Osteoblast (primary cell): ENCODE results near the gene ESYT2. TPM values are rescaled to one million over a fixed set of nuclear protein-coding genes. Genes with fewer than 3 reads are reported as not detected.

Source experiments
- DNase-seq: peaks from one replicate; pipeline ENCODE4 v3.0.0; 2011; ENCODE audit warnings: low spot score, mixed read lengths; ENCODE audit not compliant: insufficient read length; ENCODE audit errors: missing footprints
- H2AFZ ChIP-seq: 2 replicates; pipeline ENCODE4 v1.6.0; 2011; ENCODE audit warnings: mild to moderate bottlenecking, low read length
- H3K27ac ChIP-seq: 2 replicates; pipeline ENCODE4 v1.5.1; 2011; ENCODE audit warnings: mild to moderate bottlenecking, low read depth, low read length, moderate library complexity
- H3K27me3 ChIP-seq: 2 replicates; pipeline ENCODE4 v1.6.0; 2012; ENCODE audit warnings: mild to moderate bottlenecking, control low read depth, inconsistent platforms, low read length, moderate library complexity; ENCODE audit not compliant: insufficient read depth
- H3K36me3 ChIP-seq: 2 replicates; pipeline ENCODE4 v1.5.1; 2011; ENCODE audit warnings: mild to moderate bottlenecking, low read length, control low read depth, moderate library complexity; ENCODE audit not compliant: insufficient read depth
- H3K4me1 ChIP-seq: 2 replicates; pipeline ENCODE4 v1.5.1; 2011; ENCODE audit warnings: mild to moderate bottlenecking, low read length, control low read depth, moderate library complexity; ENCODE audit not compliant: insufficient read depth
- H3K4me2 ChIP-seq: 2 replicates; pipeline ENCODE4 v1.6.0; 2011; ENCODE audit warnings: mild to moderate bottlenecking, low read length; ENCODE audit not compliant: insufficient read depth
- H3K4me3 ChIP-seq: fragments of 200-600 bp; sonication (generic); 3 replicates; pipeline ENCODE4 v1.5.1; 2012; ENCODE audit warnings: mild to moderate bottlenecking, low read length, inconsistent platforms; ENCODE audit not compliant: insufficient read depth
- H3K79me2 ChIP-seq: 2 replicates; pipeline ENCODE4 v1.6.0; 2012; ENCODE audit warnings: mild to moderate bottlenecking, low read length, control low read depth, inconsistent platforms; ENCODE audit not compliant: insufficient read depth
- H3K9me3 ChIP-seq: 2 replicates; pipeline ENCODE4 v1.5.1; 2011; ENCODE audit warnings: low read depth, low read length, control low read depth
- H4K20me1 ChIP-seq: 2 replicates; pipeline ENCODE4 v1.6.0; 2012; ENCODE audit warnings: mild to moderate bottlenecking, low read length, control low read depth; ENCODE audit not compliant: insufficient read depth
- total RNA-seq: library from RNA; depleted of rRNA; stranded (reverse); fragments of >200 nt; gene quantifications from 2 replicates; pipeline ENCODE4 v1.2.3, GENCODE V29; 2012
- TF ChIP-seq, protein P1 (sequence below): IDR thresholded peaks from 2 replicates; pipeline ENCODE4 v1.5.1; 2011; ENCODE audit warnings: mild to moderate bottlenecking, low read depth, low read length, moderate library complexity; ENCODE audit errors: extremely low read depth

The ESYT2 gene
- total RNA-seq, 1 donor, result 132 TPM

DNA sequence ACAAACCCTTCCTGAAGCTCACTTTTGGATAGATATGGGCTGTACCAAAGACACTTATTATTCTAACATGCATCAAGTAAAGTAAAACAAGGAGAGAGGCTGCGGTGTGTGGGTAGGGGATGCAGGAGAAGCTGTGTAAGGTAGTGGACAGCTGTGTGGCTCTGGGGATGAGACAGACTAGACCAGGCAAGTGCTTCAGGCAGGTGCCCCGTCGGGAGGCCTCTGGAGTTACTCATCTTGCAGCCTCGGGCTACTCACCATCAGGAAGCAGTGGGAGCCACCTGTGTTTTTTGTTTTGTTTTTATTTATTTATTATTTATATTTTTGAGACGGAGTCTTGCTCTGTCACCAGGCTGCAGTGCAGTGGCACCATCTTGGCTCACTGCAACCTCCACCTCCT, 75.4 kb downstream of the ESYT2 start:
- TF ChIP-seq, protein P1, sequence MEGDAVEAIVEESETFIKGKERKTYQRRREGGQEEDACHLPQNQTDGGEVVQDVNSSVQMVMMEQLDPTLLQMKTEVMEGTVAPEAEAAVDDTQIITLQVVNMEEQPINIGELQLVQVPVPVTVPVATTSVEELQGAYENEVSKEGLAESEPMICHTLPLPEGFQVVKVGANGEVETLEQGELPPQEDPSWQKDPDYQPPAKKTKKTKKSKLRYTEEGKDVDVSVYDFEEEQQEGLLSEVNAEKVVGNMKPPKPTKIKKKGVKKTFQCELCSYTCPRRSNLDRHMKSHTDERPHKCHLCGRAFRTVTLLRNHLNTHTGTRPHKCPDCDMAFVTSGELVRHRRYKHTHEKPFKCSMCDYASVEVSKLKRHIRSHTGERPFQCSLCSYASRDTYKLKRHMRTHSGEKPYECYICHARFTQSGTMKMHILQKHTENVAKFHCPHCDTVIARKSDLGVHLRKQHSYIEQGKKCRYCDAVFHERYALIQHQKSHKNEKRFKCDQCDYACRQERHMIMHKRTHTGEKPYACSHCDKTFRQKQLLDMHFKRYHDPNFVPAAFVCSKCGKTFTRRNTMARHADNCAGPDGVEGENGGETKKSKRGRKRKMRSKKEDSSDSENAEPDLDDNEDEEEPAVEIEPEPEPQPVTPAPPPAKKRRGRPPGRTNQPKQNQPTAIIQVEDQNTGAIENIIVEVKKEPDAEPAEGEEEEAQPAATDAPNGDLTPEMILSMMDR, result no peak
- no peak overlapping the region for H3K4me2 ChIP-seq
- peaks cover 29% of the 10 kb centered on the region for H3K36me3 ChIP-seq
- H4K20me1 ChIP-seq, result no peaks in the 10 kb centered on the region
- H3K27ac ChIP-seq, result no peak overlapping the region
- H3K79me2 ChIP-seq, result no peaks in the 10 kb centered on the region
- DNase-seq, result no peak
- H3K4me1 ChIP-seq, result no peaks in the 10 kb centered on the region
- no peak overlapping the region for H2AFZ ChIP-seq
- no peaks in the 10 kb centered on the region for H3K27me3 ChIP-seq
- H3K4me3 ChIP-seq, result no peak overlapping the region
- H3K9me3 ChIP-seq, result no peaks in the 10 kb centered on the region

DNA sequence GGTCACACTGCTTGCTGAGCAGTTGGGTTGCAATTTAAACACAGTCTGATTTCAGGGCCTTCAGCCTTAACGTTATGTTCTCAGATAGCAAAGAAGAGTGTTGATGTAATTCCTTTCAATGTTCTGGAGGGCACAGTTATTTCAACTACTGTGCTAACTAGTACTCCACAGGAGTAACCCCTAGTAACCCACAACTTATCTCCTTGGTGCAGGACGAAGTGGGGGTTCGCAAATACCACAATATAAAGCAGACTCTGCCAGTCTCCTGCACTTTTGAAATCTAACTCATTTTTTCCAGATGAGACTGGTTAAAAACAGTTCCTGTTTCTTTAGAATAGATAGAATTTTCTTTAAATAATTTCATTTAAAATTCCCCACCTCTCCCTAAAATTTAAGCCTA, 77.6 kb downstream of the ESYT2 start:
- H3K79me2 ChIP-seq, result no peaks in the 10 kb centered on the region
- H3K27me3 ChIP-seq, result no peaks in the 10 kb centered on the region
- H3K4me1 ChIP-seq, result no peaks in the 10 kb centered on the region
- H3K4me3 ChIP-seq, result no peak overlapping the region
- DNase-seq, result no peak
- no peak overlapping the region for H3K27ac ChIP-seq
- no peaks in the 10 kb centered on the region for H3K9me3 ChIP-seq
- TF ChIP-seq, protein P1, result no peak
- H2AFZ ChIP-seq, result no peak overlapping the region
- no peak overlapping the region for H3K4me2 ChIP-seq
- H3K36me3 ChIP-seq, result peaks cover 31% of the 10 kb centered on the region
- H4K20me1 ChIP-seq, result no peaks in the 10 kb centered on the region

GRCh38 chr7:158751199-158751598, 78.1 kb downstream of the ESYT2 start:
- Histone ChIP-seq H3K36me3 (peaks cover 34% of the 10 kb centered on the region), H3K4me1 (no peaks in the 10 kb centered on the region), H2AFZ (no peak overlapping the region), H3K4me2 (no peak overlapping the region), H3K79me2 (no peaks in the 10 kb centered on the region), H3K27me3 (no peaks in the 10 kb centered on the region), H3K4me3 (no peak overlapping the region), H3K9me3 (no peaks in the 10 kb centered on the region), H4K20me1 (no peaks in the 10 kb centered on the region), H3K27ac (no peak overlapping the region)
- TF ChIP-seq, protein P1, result no peak
- no peak for DNase-seq

- TF ChIP-seq, protein P1, result no peak
- DNase-seq, result no peak
These were observed 78.6 kb downstream of the ESYT2 start for GRCh38 chr7:158750702-158751101.

More at GRCh38 chr7:158750702-158751101, 78.6 kb downstream of the ESYT2 start:
- Histone ChIP-seq H3K9me3 (no peaks in the 10 kb centered on the region), H3K4me1 (no peaks in the 10 kb centered on the region), H3K79me2 (no peaks in the 10 kb centered on the region), H3K27me3 (no peaks in the 10 kb centered on the region), H3K27ac (no peak overlapping the region), H3K4me3 (no peak overlapping the region), H3K4me2 (no peak overlapping the region), H2AFZ (no peak overlapping the region), H4K20me1 (no peaks in the 10 kb centered on the region), H3K36me3 (peaks cover 39% of the 10 kb centered on the region)
